HG02943 (cell line): ENCODE data around the gene COL5A1.

ENCODE experiments used
- ATAC-seq: cut with Tn5 transposase; IDR thresholded peaks from one replicate; pipeline ENCODE4 v1.9.1; 2021; ENCODE audit warnings: mild to moderate bottlenecking, low read depth, moderate library complexity; ENCODE audit not compliant: unreplicated experiment

COL5A1 gene

DNA sequence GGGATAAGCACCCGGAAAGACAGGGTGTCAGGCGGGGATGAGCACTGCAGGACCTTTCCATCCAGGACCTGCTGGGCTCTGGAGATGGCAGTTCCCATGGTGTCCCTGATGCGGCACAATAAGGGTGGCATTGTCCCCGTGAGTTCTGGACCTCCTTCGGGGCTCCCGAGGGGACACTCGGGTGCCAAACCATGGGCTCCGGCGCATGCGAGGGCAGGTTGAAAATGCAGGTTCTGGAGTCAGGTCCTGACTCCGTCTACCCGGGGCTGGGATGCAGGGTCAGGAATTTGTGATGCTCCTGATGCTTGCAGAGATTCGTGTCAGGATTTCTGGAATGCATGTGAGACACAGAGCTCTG lies 239.7 kb downstream of the COL5A1 start:
- ATAC-seq: no peak

DNA sequence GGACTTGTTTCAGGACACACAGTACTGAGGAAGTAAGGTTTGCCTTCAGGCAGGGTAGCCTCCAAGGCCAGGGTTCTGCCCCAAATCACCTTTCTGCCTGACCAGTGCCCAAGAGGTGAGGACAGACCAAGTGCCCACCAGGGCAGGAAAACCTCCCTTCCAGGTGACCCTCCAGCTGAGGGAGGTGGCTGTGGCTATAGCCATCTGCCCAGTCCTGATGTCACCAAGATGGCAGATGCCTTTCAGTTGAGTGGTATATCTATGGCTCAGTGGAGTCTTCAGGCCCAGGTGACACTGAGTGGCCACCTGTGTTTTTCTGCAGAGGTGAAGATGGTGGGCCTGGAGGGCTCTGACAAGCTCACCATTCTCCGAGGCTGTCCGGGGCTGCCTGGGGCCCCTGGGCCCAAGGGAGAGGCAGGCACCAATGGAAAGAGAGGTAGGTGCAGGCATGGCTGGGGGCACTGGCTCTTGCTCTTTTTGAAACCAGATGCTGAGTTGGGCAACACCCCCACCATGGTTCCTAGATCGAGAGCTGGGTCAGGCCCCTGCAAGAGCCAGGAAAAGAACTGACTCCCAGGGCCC lies 240.7 kb downstream of the COL5A1 start:
- ATAC-seq: no peak

DNA sequence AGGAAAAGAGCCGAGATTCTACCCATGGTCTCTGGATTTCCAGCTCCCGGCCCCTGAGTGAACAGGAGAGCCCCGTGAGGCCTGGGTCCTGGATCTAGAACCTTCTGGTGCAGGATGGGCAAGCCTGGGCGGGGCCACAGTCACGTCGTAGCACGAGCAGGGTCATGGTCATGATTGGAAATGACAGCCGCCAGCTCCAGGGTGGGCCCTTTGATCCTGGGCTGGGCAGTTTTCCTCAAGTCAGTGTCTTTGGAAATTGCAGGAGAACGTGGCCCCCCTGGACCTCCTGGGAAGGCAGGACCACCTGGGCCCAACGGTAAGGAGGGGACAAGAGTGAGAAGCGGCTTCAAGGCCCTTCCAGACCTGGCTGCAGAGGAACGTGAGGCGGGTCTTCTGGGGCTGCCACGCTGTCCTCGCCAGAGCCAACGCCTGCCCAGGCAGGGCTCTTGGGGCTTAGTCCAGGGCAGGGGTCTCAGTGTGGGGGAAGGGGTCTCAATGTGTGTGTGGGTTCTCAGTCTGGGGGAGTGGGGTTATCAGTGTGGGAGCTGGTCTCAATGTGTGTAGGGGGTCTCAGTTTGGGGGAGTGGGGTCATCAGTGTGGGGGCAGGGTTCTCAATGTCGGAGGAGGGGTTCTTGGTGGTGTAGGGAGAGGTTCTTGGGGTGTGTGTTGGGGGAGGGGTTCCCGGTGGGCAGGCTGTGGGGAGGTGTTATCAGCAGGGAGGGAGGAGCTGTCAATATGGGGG lies 241.6 kb downstream of the COL5A1 start:
- no peak for ATAC-seq

DNA sequence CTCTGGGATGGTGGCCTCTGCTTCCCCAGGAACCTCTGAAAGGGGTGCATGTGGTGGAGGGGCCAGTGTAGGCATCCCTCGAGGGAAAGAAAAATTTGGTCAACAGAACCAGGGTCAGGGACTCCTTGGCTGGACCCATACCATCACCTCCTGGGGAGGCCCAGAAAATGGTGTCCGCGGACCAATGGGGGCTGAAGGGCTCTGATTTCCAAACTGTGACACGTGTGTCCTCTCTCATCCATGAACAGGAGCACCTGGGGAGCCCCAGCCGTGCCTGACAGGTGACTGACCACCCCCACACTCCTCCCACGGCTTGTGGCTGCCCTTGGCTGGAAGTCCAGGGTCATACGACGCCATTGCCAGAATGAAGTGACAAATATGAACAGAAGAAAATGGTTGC lies 242.9 kb downstream of the COL5A1 start:
- no peak for ATAC-seq

DNA sequence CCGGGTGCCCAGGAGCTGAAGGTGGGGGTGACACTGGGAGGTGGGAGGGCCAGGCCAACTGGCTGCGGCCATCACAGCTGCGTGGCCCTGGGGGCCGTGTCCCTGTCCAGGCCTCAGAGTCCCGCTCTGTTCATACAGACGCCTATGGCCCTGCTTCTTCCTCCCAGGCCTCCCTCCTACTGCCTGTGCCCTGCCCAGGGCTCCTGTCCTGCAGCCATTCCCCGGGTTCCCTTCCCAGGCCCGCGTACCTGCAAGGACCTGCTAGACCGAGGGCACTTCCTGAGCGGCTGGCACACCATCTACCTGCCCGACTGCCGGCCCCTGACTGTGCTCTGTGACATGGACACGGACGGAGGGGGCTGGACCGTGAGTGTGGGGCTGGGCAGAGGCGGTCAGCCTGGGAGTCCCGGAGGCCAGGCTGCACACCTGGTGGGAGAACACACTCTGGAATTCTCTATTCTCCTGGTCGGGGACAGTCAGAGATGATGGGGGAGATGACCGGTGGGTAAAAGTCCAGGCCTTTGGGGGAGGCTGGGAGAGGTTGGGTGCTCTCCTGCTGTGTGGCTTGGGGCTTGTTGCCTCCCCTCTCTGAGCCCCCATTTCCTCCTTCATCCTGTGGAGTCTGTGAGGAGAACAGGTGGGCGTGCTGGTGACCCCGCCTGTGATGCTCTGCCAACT lies 243.5 kb downstream of the COL5A1 start:
- no peak for ATAC-seq

DNA sequence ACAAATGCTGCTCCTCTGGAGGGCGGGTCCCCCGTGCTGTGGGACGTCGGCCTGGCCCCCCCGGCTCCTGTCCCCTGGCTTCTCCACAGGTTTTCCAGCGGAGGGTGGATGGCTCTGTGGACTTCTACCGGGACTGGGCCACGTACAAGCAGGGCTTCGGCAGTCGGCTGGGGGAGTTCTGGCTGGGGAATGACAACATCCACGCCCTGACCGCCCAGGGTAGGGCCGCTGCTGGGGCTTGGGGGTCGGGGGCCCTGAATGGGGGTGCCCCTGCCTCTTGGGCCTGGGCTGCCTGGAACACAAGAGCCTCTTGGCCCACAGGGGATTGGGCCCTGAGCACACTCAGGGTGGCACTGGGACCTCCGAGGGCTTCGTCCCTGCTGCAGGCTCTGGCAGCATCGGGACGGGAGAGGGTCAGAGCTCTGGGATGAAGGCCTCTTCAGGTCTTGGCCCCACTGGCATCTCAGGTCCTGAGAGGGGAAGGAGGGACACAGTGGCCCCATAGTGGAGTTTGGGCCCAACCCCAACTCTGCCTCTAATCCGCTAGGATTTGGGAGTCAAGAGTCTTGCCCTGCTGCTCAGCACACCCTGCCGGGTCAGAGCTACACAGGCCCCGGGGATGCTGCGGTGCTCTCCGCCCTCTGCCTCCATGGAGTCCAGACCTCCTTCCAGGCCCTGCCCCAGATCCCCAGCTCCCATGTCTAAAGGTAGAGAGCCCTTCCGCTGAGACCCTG lies 244.2 kb downstream of the COL5A1 start:
- no peak for ATAC-seq

DNA sequence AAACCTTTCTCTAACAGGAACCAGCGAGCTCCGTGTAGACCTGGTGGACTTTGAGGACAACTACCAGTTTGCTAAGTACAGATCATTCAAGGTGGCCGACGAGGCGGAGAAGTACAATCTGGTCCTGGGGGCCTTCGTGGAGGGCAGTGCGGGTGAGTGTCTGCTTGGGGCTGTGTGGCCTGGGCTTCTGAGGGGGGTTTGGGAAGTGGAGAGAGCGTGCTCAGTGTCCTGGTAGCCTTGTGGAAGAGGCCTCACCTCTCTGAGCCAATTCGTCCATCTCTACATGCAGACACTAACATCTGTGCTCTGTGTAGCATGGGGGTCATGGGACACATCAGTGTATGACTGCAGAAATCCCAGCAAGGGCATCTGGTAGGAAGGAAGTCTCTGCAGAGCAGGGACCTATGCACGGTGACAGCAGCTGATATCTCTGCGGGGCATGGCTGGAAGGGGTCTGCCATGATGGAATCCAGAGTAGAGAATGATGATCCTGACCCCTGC lies 244.9 kb downstream of the COL5A1 start:
- ATAC-seq: no peak

DNA sequence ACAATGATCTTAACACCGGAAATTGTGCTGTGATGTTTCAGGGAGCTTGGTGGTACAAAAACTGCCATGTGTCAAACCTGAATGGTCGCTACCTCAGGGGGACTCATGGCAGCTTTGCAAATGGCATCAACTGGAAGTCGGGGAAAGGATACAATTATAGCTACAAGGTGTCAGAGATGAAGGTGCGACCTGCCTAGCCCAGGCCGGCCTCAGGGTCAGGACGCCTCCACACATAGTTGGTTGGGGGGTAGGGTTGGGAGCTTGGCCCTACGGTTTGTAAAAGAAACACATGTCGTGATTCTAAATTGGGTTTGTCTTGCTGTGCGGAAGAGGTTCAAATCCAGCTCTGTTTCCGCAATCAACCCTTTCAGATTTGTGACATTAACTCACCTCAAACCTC lies 245.6 kb downstream of the COL5A1 start:
- no peak for ATAC-seq

DNA sequence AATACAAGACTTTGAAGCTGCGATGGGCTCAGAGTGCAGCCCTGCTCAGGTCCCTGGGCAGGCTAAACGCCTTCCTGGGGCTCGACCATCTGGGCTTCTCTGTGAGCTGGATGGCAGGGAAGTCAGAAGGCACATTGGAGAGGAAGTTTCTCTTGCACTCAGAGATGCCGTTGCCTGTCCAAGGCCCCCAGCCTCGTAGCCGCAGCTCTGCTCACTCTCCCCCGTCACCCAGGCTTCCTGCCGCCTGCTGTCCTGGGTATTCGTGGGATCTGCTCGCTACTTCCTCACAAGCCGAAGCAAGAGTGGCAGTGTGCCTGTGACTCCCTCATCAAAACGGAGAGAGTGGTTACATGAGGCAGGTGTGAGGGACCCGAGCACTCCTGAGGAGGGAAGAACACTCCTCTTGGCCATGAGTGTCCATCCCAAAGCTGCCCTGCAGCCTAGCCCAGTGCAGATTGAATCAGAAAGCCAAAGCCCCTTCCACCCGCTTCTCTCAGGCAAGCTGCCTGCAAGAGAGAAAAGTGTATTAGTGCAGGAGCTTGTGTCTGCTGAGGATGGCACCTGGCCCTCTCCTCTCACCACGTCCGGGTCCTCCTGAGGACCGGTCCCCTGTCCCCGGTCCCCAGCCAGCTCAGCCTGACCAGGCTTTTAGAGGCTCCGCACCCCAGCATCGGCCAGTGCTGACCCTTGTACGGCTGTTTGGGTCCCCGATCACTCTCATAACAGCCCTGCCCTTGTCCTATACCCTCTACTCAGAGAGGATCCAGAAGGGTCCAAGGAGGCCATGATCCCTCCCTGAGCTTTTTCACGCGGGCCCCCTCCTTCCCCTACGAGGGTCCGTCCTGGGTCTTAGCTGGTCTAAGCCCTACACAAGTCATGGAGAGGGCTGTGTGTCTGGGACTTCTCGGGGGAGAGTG lies 246.3 kb downstream of the COL5A1 start:
- no peak for ATAC-seq

DNA sequence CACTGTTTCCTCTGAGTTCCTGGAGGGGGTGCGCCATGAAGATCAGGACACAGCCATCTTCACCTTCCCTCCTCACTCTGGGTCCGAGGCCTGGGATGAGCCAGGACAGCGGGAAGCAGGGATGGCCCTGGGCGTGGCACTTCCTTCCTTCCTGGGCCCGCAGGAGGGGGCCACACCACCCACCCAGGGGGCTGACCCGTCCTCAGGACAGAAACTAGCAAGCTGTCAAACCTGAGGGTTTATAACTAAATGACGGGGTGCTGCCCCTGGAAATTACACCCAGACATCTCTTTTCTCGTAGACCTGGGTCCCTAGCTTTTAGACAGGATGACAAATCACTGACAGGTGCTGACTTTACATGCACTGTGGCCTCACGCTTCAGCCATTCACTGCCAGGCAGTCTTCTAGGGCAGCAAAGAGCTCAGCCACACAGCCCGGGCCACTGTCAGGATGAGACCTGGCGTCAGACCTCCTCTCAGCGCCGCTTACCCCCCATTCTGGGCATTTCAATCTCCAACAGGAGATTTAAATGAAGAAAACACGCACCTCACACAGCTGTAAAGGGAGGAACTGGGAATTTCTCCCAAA lies 247.1 kb downstream of the COL5A1 start:
- ATAC-seq: no peak

DNA sequence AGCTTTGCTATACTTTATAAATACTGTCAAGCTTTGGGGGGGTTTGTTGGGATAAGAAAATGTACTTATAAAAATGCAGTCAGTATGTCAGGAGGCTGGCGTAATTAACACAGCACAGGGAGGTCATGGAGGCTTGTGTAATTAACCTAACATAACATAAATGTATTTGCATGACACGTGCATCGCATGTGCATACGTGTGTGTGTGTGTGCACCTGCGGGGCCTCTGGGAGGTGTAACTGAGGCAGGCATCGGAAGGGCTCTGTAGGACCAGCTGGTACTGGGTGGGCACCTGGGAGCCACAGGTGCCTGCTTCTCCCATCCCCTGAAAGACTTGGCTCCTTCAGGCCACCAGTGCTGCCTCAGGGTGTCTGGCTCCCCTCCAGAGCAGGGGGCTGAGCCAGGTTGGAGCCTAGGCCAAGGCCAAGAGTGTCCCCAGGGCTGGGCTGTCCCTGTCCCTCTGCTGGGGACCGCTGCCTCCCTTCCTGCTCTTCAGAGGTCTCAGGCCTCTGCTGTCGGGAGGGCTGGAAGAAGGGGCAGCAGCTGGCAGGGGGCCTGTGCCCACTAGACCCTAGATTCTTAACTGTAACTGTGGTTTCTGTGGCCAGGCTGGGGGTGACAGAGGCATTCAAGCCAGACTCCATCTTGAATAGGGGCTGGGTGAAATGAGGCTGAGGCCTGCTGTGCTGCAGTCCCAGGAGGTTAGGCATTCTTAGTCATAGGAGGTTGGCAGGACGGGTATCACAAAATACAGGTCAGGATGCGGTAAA lies 248.0 kb downstream of the COL5A1 start:
- ATAC-seq: no peak

DNA sequence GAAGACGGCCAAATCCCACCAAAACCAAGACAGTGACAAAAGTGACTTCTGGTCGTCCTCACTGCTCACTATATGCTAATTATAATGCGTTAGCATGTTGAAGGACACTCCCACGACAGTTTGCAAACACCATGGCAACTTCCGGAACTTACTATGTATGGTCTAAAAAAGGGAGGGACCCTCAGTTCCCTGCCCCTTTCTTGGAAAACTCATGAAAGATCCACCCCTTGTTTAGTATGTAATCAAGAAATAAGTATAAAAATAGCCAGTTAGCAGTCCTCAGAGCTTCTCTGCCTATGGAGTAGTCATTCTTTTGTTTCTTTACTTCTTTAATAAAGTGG lies 248.5 kb downstream of the COL5A1 start:
- no peak for ATAC-seq

DNA sequence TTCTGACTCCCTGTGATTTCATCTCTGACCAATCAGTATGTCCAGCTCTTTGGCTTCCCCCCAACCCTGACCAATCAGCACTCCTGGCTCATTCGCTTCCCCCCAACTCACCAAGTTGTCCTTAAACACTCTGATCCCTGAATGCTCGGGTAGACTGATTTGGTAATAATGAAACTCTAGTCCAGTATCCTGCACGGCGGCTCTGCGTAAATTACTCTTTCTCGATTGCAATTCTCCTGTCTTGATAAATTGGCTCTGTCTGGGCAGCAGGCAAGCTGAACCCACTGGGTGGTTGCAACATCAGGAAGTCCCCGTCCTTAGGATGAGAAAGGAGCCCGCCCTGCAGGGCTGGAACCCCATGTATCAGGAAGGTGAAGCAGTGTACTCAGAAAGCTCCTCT lies 249.4 kb downstream of the COL5A1 start:
- no peak for ATAC-seq

DNA sequence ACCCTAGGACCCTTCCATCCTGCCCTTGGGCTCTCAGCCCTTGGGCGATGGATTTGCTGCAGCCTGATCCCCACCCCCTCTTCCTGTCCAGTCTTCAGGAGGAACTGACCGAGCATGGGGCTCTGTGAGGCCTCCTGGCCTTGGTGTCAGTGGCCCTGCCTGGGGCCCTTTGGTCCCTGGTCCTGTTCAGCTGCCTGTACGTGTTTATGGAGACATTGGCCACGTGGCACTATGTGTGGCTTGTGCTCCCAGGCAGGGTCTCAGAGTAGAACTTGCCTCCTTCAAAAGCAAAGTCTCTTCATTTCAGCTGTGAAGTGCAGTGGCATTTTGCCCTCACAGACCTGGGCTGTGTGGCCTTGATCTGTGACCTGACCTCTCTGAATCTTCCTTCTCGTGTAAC lies 250.1 kb downstream of the COL5A1 start:
- no peak for ATAC-seq

DNA sequence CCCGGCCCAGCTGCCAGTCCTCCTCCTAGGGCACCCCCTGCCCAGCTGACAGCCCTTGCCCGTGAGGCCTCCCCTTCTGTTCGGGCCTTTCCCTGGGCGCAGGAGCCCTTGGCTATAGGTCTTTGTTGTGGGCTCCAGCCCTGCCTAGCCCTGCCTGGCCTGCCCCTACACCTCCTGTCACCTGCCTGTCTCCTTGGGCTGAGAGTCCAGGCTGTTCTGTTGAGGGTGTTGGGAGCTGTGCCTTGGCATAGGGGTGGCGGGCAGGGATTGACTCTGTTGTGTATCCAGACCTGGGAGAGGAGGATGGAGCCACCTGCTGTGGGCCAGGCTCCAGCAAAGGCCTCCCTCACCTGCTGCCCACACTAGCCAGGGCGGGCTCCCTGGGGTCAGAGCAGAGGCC lies 250.6 kb downstream of the COL5A1 start:
- ATAC-seq: no peak

DNA sequence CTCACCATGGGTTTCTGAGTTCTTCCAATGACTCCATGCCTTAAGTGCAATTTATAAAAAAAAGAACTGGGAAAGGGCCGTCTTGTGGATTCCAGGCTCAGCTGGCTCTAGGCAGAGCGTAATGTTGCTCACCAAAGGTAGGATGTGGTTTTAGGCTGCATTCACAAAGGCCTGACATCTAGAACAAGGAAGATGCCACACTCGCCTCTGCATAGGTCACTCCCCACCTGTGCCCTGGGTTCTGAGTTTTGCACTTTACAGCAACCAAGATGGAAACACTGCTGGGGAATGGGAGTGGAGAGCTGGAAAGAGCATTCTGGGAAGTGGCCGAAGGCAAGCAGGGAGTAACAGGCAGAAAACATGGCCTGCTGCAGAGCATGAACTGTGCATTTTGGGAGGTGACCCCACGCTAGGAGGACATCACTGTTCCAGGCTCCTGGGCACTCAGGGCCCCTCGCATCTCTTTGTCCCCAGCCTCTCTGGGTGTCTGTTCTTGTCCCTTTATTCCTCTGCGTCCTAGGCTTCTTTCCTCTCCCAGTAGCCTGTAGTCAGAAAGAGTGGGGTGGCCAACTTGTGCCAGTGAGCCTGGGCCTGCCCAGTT lies 251.3 kb downstream of the COL5A1 start:
- ATAC-seq: no peak
